ENCODE results near the gene CTSH. TPM values are rescaled to one million over a fixed set of nuclear protein-coding genes. Genes with fewer than 3 reads are reported as not detected.

Gene CTSH
- total RNA-seq, 1 experiment from 2014 or later: 146 TPM

DNA sequence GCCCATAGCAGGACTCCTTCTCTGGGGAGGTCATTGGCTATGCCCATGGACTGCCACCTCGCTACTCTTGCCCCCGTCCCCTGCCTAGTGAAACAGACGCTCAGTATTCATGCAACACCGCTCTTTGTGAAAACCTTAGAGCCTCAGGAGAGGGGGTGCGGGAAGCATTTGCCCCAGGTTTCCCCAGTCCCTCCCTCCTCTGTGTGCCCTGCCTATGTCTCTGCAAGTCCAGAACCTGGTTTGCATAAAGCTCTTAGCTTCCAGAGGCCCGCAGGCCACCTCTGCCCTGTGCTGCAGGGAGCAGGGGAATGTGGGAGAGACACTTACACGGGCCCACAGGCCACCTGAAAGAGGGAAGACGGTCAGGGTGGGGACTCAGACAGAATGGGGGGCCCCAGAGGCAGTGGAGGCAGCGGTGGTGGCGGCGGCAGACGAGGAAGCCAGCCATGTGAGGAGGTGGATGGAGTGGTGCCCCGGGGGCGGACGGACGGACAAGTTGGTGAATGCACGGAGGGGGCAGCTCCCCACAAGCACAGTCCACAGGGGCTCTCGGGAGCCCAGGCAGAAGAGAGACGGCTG, 33.8 kb upstream of the CTSH start:
- Histone ChIP-seq H3K9me2 (replicated peaks; ENCODE audit: low read length) (no peaks in the 10 kb centered on the region), H3K27me3 (ENCODE audit: low read length) (no peaks in the 10 kb centered on the region), H3F3A (ENCODE audit: low read length, unreplicated experiment) (no peaks in the 10 kb centered on the region), H3K79me2 (ENCODE audit: low read length) (no peaks in the 10 kb centered on the region), H4K20me1 (ENCODE audit: low read length) (no peaks in the 10 kb centered on the region), H2AFZ (ENCODE audit: low read length) (peak overlapping the region; percentile 92), H3K9ac (ENCODE audit: low read length) (0 out of 2 replicates have a peak overlapping the region, but pooled peaks have one; percentile 65), H3K4me1 (ENCODE audit: insufficient read depth, low read length) (peaks cover 5% of the 10 kb centered on the region; the same call in 1 of the 2 replicates), H3K4me2 (ENCODE audit: low read length) (no peak overlapping the region), H3K27ac (ENCODE audit: low read length) (no peak overlapping the region), H3K36me3 (ENCODE audit: low read depth, low read length) (no peaks in the 10 kb centered on the region), H3K4me3 (ENCODE audit: low read length) (no peak overlapping the region), H3K9me3 (ENCODE audit: low read length) (no peaks in the 10 kb centered on the region)
- ChIA-PET CTCF (interaction anchor here (0.5 kb wide), 1 partner anchor 71 kb away, joined by 7 read pairs; no protein-coding TSS in a partner anchor), POLR2A (ENCODE audit: unreplicated experiment) (no interaction called here)
- no peak for DNase-seq
- no TSS peak for BruUV-seq (replicated peaks)
- TF ChIP-seq EZH2 (IDR thresholded peaks at IDR 0.05; ENCODE audit: low read length, unreplicated experiment): no peak
- no peak for TF ChIP-seq EZH2phosphoT487 (IDR thresholded peaks at IDR 0.05; ENCODE audit: borderline replicate concordance, low read length)
- TF ChIP-seq, protein P1, sequence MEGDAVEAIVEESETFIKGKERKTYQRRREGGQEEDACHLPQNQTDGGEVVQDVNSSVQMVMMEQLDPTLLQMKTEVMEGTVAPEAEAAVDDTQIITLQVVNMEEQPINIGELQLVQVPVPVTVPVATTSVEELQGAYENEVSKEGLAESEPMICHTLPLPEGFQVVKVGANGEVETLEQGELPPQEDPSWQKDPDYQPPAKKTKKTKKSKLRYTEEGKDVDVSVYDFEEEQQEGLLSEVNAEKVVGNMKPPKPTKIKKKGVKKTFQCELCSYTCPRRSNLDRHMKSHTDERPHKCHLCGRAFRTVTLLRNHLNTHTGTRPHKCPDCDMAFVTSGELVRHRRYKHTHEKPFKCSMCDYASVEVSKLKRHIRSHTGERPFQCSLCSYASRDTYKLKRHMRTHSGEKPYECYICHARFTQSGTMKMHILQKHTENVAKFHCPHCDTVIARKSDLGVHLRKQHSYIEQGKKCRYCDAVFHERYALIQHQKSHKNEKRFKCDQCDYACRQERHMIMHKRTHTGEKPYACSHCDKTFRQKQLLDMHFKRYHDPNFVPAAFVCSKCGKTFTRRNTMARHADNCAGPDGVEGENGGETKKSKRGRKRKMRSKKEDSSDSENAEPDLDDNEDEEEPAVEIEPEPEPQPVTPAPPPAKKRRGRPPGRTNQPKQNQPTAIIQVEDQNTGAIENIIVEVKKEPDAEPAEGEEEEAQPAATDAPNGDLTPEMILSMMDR (conservative IDR thresholded peaks at IDR 0.05; ENCODE audit: low read depth, low read length): no peak
- intact Hi-C loops (cut with micrococcal nuclease): loop anchor here (1.0 to 2.0 kb wide), 3 partner anchors 28 to 69 kb away; no protein-coding TSS in a partner anchor
- ATAC-seq: no peak

GRCh38 chr15:78977591-78978347, 32.9 kb upstream of the CTSH start:
- no peak overlapping the region for H3K4me3 ChIP-seq (ENCODE audit: low read length)
- H3K9ac ChIP-seq (ENCODE audit: low read length): no peak overlapping the region
- ChIA-PET POLR2A (ENCODE audit: unreplicated experiment) (no interaction called here), CTCF (no interaction called here)
- H3K9me3 ChIP-seq (ENCODE audit: low read length): no peaks in the 10 kb centered on the region
- BruUV-seq (replicated peaks): no TSS peak
- H3F3A ChIP-seq (ENCODE audit: low read length, unreplicated experiment): no peaks in the 10 kb centered on the region
- H2AFZ ChIP-seq (ENCODE audit: low read length): no peak overlapping the region
- no peak overlapping the region for H3K4me2 ChIP-seq (ENCODE audit: low read length)
- DNase-seq (no peak), ATAC-seq (no peak)
- no peaks in the 10 kb centered on the region for H3K79me2 ChIP-seq (ENCODE audit: low read length)
- peaks cover 5% of the 10 kb centered on the region; the same call in 1 of the 2 replicates for H3K4me1 ChIP-seq (ENCODE audit: insufficient read depth, low read length)
- no peaks in the 10 kb centered on the region for H3K27me3 ChIP-seq (ENCODE audit: low read length)
- TF ChIP-seq EZH2 (IDR thresholded peaks at IDR 0.05; ENCODE audit: low read length, unreplicated experiment): no peak
- TF ChIP-seq, protein P1 (conservative IDR thresholded peaks at IDR 0.05; ENCODE audit: low read depth, low read length): no peak
- no peak for TF ChIP-seq EZH2phosphoT487 (IDR thresholded peaks at IDR 0.05; ENCODE audit: borderline replicate concordance, low read length)
- no peaks in the 10 kb centered on the region for H3K9me2 ChIP-seq (replicated peaks; ENCODE audit: low read length)
- H4K20me1 ChIP-seq (ENCODE audit: low read length): no peaks in the 10 kb centered on the region
- intact Hi-C loops (cut with micrococcal nuclease): loop anchor here (2.0 kb wide), 1 partner anchor 27 kb away; no protein-coding TSS in a partner anchor
- no peaks in the 10 kb centered on the region for H3K36me3 ChIP-seq (ENCODE audit: low read depth, low read length)
- H3K27ac ChIP-seq (ENCODE audit: low read length): no peak overlapping the region
